GM06990 (cell line): Measurements from ENCODE around the gene STK17A.

Experiments
- DNase-seq: peaks from one replicate; pipeline ENCODE4 v3.0.0-alpha.2; 2011; ENCODE audit not compliant: insufficient read length; ENCODE audit errors: extremely low read depth
- H3K27me3 ChIP-seq: replicated peaks from 2 replicates; pipeline ENCODE4 v1.6.0; 2011; ENCODE audit warnings: low read length; ENCODE audit not compliant: control insufficient read depth, insufficient read depth
- H3K36me3 ChIP-seq: 2 replicates; pipeline ENCODE4 v1.5.1; 2011; ENCODE audit warnings: low read length; ENCODE audit not compliant: control insufficient read depth, insufficient read depth
- H3K4me3 ChIP-seq: replicated peaks from 2 replicates; pipeline ENCODE4 v1.5.1; 2011; ENCODE audit warnings: low read depth, mild to moderate bottlenecking, control low read depth, low read length
- CTCF ChIP-seq: IDR thresholded peaks from 2 replicates; pipeline ENCODE4 v1.5.1; 2011; ENCODE audit warnings: low read length, control low read depth, mild to moderate bottlenecking, inconsistent platforms; ENCODE audit not compliant: insufficient read depth, poor library complexity, severe bottlenecking

STK17A gene

GRCh38 chr7:43588477-43589132 lies 5.7 kb downstream of the STK17A start:
- no peak for TF ChIP-seq CTCF
- no peak for DNase-seq

DNA sequence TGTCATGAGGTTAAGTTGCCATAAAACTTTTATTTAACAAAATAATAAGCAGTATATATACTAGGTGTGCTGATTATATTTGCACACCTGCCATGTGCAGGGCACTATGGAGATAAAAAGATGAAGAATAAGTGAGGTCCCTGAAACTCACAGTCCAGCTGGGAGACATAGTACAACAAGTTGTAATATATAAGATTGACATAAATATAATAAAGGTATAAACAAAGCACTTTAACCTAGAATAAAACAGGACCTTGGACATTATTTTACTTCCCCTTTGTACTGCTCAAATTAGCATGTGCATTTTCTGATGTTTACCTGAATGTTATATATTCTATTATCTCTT lies 6.2 kb downstream of the STK17A start:
- no peak for TF ChIP-seq CTCF

More at GRCh38 chr7:43588477-43589132, 5.7 kb downstream of the STK17A start:
- Histone ChIP-seq H3K36me3 (no peaks in the 10 kb centered on the region; the same call in 1 of the 2 replicates), H3K4me3 (peak overlapping the region; percentile 11; the same call in 1 of the 2 replicates), H3K27me3 (no peaks in the 10 kb centered on the region)

GRCh38 chr7:43589728-43590127 lies 6.8 kb downstream of the STK17A start:
- Histone ChIP-seq H3K27me3 (no peaks in the 10 kb centered on the region), H3K4me3 (peak overlapping the region; percentile 35), H3K36me3 (no peaks in the 10 kb centered on the region; the same call in 1 of the 2 replicates)
- no peak for DNase-seq
- TF ChIP-seq CTCF, result no peak

More for the DNA sequence above, 6.2 kb downstream of the STK17A start:
- Histone ChIP-seq H3K27me3 (no peaks in the 10 kb centered on the region), H3K4me3 (peak overlapping the region; percentile 16; the same call in 1 of the 2 replicates), H3K36me3 (no peaks in the 10 kb centered on the region; the same call in 1 of the 2 replicates)
- DNase-seq, result no peak

DNA sequence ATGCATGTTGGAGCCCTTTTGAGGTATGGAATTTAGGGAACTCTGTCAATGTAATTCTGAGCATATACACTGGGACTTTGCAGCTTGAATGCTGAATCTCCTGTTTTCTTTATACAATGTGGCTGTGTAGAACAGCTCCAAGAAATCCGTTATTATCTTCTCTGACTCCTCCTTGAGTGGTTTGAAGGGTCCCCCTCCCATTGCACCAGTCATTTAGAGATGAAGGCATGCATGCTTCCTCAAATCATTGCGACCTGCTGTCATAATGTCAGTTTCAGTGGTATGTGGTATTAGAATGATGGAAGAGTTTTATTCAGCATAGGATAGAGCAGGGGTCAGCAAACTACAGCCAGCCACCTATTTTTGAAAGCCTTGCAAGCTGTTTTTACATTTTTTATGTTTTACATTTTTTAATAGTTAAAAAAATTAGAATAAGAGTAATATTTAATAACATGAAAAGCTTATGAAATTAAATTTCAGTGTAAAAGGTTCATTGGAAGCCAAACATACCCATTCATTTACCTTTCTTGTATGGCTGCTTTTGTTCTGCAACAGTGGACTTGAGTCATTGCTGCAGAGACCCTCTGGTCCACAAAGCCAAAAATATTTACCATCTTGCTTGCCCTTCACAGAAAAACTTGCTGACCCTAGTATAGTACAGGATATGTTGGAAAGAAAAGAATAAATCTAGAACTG lies 8.1 kb downstream of the STK17A start:
- TF ChIP-seq CTCF, result no peak
- Histone ChIP-seq H3K4me3 (peak overlapping the region; percentile 30), H3K36me3 (no peaks in the 10 kb centered on the region), H3K27me3 (no peaks in the 10 kb centered on the region)
- DNase-seq, result peak; percentile 64

- TF ChIP-seq CTCF, result no peak
- DNase-seq, result peak; percentile 44
- H3K4me3 ChIP-seq, result peak overlapping the region; percentile 30
These were observed 8.8 kb downstream of the STK17A start for GRCh38 chr7:43591558-43592180.

More at GRCh38 chr7:43591558-43592180, 8.8 kb downstream of the STK17A start:
- Histone ChIP-seq H3K27me3 (no peaks in the 10 kb centered on the region), H3K36me3 (no peaks in the 10 kb centered on the region)
